ENCODE measurements around the gene BPIFB1. TPM values are rescaled to one million over a fixed set of nuclear protein-coding genes. Genes with fewer than 3 reads are reported as not detected.

The BPIFB1 gene
- polyA plus RNA-seq, 1 donor (not counting 4 experiments of a cell fraction or from before 2014, with no cell fraction given): not detected

GRCh38 chr20:33317424-33318095, 34.5 kb downstream of the BPIFB1 start:
- no peaks in the 10 kb centered on the region for H3K4me1 ChIP-seq (ENCODE audit: control insufficient read depth, extremely low read depth, insufficient read depth, low read length)
- H3K9me3 ChIP-seq (ENCODE audit: control insufficient read depth, low read depth, low read length): no peaks in the 10 kb centered on the region
- H2AFZ ChIP-seq (ENCODE audit: control insufficient read depth, low read length): no peak overlapping the region
- no peak for DNase-seq (ENCODE audit: low read depth, low spot score)
- H3K4me2 ChIP-seq (ENCODE audit: control insufficient read depth, extremely low read depth, insufficient read depth, low read depth, low read length): no peak overlapping the region
- no peak for FAIRE-seq
- H3K36me3 ChIP-seq (ENCODE audit: control insufficient read depth in 2 of 2, extremely low read depth in 1 of 2, insufficient read depth in 2 of 2, low read length in 2 of 2): no peaks in the 10 kb centered on the region
- dilution Hi-C loops (cut with MboI; ENCODE audit: extremely low pct_ligation_motif_present, low sequenced_read_pairs): no loop called here
- H3K4me3 ChIP-seq (ENCODE audit: control insufficient read depth in 2 of 3, extremely low read depth in 1 of 3, insufficient read depth in 2 of 3, low read depth in 1 of 3, low read length in 3 of 3): no peak overlapping the region
- no peak overlapping the region for H3K27ac ChIP-seq (ENCODE audit: control insufficient read depth, insufficient read depth, low read length)
- H3K9ac ChIP-seq (ENCODE audit: control insufficient read depth, extremely low read depth, insufficient read depth, low read length): no peak overlapping the region
- H3K9me1 ChIP-seq (ENCODE audit: control insufficient read depth, extremely low read depth, insufficient read depth, low read length): no peaks in the 10 kb centered on the region
- no peaks in the 10 kb centered on the region for H3K79me2 ChIP-seq (ENCODE audit: control insufficient read depth, insufficient read depth, low read length)
- no peaks in the 10 kb centered on the region for H4K20me1 ChIP-seq (ENCODE audit: control insufficient read depth, extremely low read depth, insufficient read depth, low read length)
- peaks cover 4% of the 10 kb centered on the region for H3K27me3 ChIP-seq (ENCODE audit: control insufficient read depth, extremely low read depth, insufficient read depth, low read length)
- TF ChIP-seq CTCF (optimal IDR thresholded peaks at IDR 0.05 in 1 of 3, IDR thresholded peaks at IDR 0.05 in 1 of 3, conservative IDR thresholded peaks at IDR 0.05 in 1 of 3; ENCODE audit: extremely low read depth in 1 of 3, insufficient read depth in 2 of 3, low read length in 3 of 3) (no peak), EZH2 (IDR thresholded peaks at IDR 0.05; ENCODE audit: low read length) (no peak)

- Histone ChIP-seq H3K9me1 (ENCODE audit: control insufficient read depth, extremely low read depth, insufficient read depth, low read length) (no peaks in the 10 kb centered on the region), H3K36me3 (ENCODE audit: control insufficient read depth in 2 of 2, extremely low read depth in 1 of 2, insufficient read depth in 2 of 2, low read length in 2 of 2) (no peaks in the 10 kb centered on the region), H3K27me3 (ENCODE audit: control insufficient read depth, extremely low read depth, insufficient read depth, low read length) (peaks cover 7% of the 10 kb centered on the region), H4K20me1 (ENCODE audit: control insufficient read depth, extremely low read depth, insufficient read depth, low read length) (no peaks in the 10 kb centered on the region), H3K9me3 (ENCODE audit: control insufficient read depth, low read depth, low read length) (no peaks in the 10 kb centered on the region), H3K4me2 (ENCODE audit: control insufficient read depth, extremely low read depth, insufficient read depth, low read depth, low read length) (no peak overlapping the region), H3K9ac (ENCODE audit: control insufficient read depth, extremely low read depth, insufficient read depth, low read length) (no peak overlapping the region), H3K79me2 (ENCODE audit: control insufficient read depth, insufficient read depth, low read length) (no peaks in the 10 kb centered on the region), H3K27ac (ENCODE audit: control insufficient read depth, insufficient read depth, low read length) (no peak overlapping the region), H3K4me3 (ENCODE audit: control insufficient read depth in 2 of 3, extremely low read depth in 1 of 3, insufficient read depth in 2 of 3, low read depth in 1 of 3, low read length in 3 of 3) (no peak overlapping the region), H3K4me1 (ENCODE audit: control insufficient read depth, extremely low read depth, insufficient read depth, low read length) (no peaks in the 10 kb centered on the region), H2AFZ (ENCODE audit: control insufficient read depth, low read length) (no peak overlapping the region)
- dilution Hi-C loops (cut with MboI; ENCODE audit: extremely low pct_ligation_motif_present, low sequenced_read_pairs): no loop called here
- FAIRE-seq (no peak), DNase-seq (ENCODE audit: low read depth, low spot score) (no peak)
- no peak for TF ChIP-seq EZH2 (IDR thresholded peaks at IDR 0.05; ENCODE audit: low read length)
- no peak for TF ChIP-seq CTCF (optimal IDR thresholded peaks at IDR 0.05 in 1 of 3, IDR thresholded peaks at IDR 0.05 in 1 of 3, conservative IDR thresholded peaks at IDR 0.05 in 1 of 3; ENCODE audit: extremely low read depth in 1 of 3, insufficient read depth in 2 of 3, low read length in 3 of 3)
Measured at GRCh38 chr20:33318096-33318429, 35.0 kb downstream of the BPIFB1 start.
